WTC11 (cell line): Measurements from ENCODE around the gene DUSP2. TPM values are rescaled to one million over a fixed set of nuclear protein-coding genes. Genes with fewer than 3 reads are reported as not detected.

Experiments
- ATAC-seq: fragments of 200-7000 bp; cut with Tn5 transposase; 2 replicates; pipeline ENCODE4 v1.10.0; 2021; ENCODE audit warnings: mild to moderate bottlenecking, moderate library complexity
- CTCF ChIA-PET: fragments of 300-600 bp; sonication (Branson Sonifier 250); formaldehyde crosslinking; loops from one replicate; lab custom pipeline; 2021; ENCODE audit warnings: antibody characterized with exemption; lab: Charles Lee
- POLR2A ChIA-PET: fragments of 350-600 bp; sonication (Branson Sonifier 250); formaldehyde crosslinking; loops from one replicate; lab custom pipeline; 2021; ENCODE audit warnings: antibody characterized with exemption; lab: Charles Lee
- DNase-seq: peaks from one replicate; pipeline ENCODE4 v3.0.0; 2021; ENCODE audit warnings: low spot score
- H3K27ac Mint-ChIP-seq: 2 replicates; pipeline ENCODE4 v1.8.0; 2021; ENCODE audit warnings: mixed read lengths
- H3K27me3 Mint-ChIP-seq: 2 replicates; pipeline ENCODE4 v1.8.0; 2021; ENCODE audit warnings: low read depth, mild to moderate bottlenecking, moderate library complexity, mixed read lengths
- H3K36me3 Mint-ChIP-seq: 2 replicates; pipeline ENCODE4 v1.8.0; 2021; ENCODE audit warnings: mixed read lengths
- H3K4me1 Mint-ChIP-seq: 2 replicates; pipeline ENCODE4 v1.8.0; 2022; ENCODE audit warnings: mixed read lengths
- H3K4me3 Mint-ChIP-seq: 2 replicates; pipeline ENCODE4 v1.8.0; 2021; ENCODE audit warnings: mild to moderate bottlenecking, moderate library complexity, mixed read lengths
- H3K9me3 Mint-ChIP-seq: 2 replicates; pipeline ENCODE4 v1.8.0; 2021; ENCODE audit warnings: mixed read lengths
- AFF4 ChIP-seq: sonication (generic); formaldehyde crosslinking; IDR thresholded peaks from 2 replicates; pipeline ENCODE4 v1.8.1; 2023; ENCODE audit warnings: mild to moderate bottlenecking, missing genetic modification reagents, borderline replicate concordance
- ATF6 ChIP-seq: sonication (generic); formaldehyde crosslinking; IDR thresholded peaks from 2 replicates; pipeline ENCODE4 v1.8.1; 2023; ENCODE audit warnings: mild to moderate bottlenecking, missing genetic modification reagents
- E2F4 ChIP-seq: sonication (generic); formaldehyde crosslinking; IDR thresholded peaks from 2 replicates; pipeline ENCODE4 v1.8.1; 2022; ENCODE audit warnings: low read depth, mild to moderate bottlenecking, moderate library complexity, missing genetic modification reagents, borderline replicate concordance
- FOXP4 ChIP-seq: sonication (generic); formaldehyde crosslinking; IDR thresholded peaks from 2 replicates; pipeline ENCODE4 v1.8.0; 2022; ENCODE audit warnings: mild to moderate bottlenecking, missing genetic modification reagents
- MYBL2 ChIP-seq: sonication (generic); formaldehyde crosslinking; IDR thresholded peaks from 2 replicates; pipeline ENCODE4 v1.8.1; 2023; ENCODE audit warnings: mild to moderate bottlenecking, moderate library complexity, missing genetic modification reagents
- NR1H2 ChIP-seq: sonication (generic); formaldehyde crosslinking; IDR thresholded peaks from 2 replicates; pipeline ENCODE4 v1.9.0; 2021; ENCODE audit warnings: mild to moderate bottlenecking, moderate library complexity, missing genetic modification reagents
- PRDM15 ChIP-seq: sonication (generic); formaldehyde crosslinking; IDR thresholded peaks from 2 replicates; pipeline ENCODE4 v1.8.0; 2022; ENCODE audit warnings: missing genetic modification reagents
- PRRX2 ChIP-seq: fragments of 250-450 bp; sonication (Bioruptor Pico); IDR thresholded peaks from 2 replicates; pipeline ENCODE4 v1.8.0; 2021; ENCODE audit warnings: mild to moderate bottlenecking
- USF1 ChIP-seq: sonication (generic); formaldehyde crosslinking; IDR thresholded peaks from 2 replicates; pipeline ENCODE4 v1.8.0; 2022; ENCODE audit warnings: mild to moderate bottlenecking, missing genetic modification reagents
- ZNF121 ChIP-seq: sonication (generic); formaldehyde crosslinking; IDR thresholded peaks from 2 replicates; pipeline ENCODE4 v1.8.0; 2023; ENCODE audit warnings: missing genetic modification reagents
- ZSCAN18 ChIP-seq: fragments of 250-450 bp; sonication (Bioruptor Pico); IDR thresholded peaks from 2 replicates; pipeline ENCODE4 v2.1.2; 2022; ENCODE audit warnings: mild to moderate bottlenecking, moderate library complexity
- total RNA-seq: library from RNA; stranded (reverse); gene quantifications from 3 replicates; pipeline ENCODE4 v1.2.3, GENCODE V29; 2021

Gene DUSP2
- total RNA-seq, 1 experiment from 2014 or later = 4.7 TPM

GRCh38 chr2:96146881-96147592 is 1.8 kb upstream of the DUSP2 start:
- POLR2A ChIA-PET = no interaction called here
- no peak for ATAC-seq
- peaks cover 35% of the 10 kb centered on the region for H3K27me3 Mint-ChIP-seq
- H3K4me1 Mint-ChIP-seq = peaks cover 33% of the 10 kb centered on the region
- TF ChIP-seq FOXP4 (CRISPR knock-in tag) (no peak), ZSCAN18 (CRISPR knock-in tag) (no peak), PRDM15 (CRISPR knock-in tag) (no peak), PRRX2 (no peak), AFF4 (CRISPR knock-in tag) (no peak), ZNF121 (CRISPR knock-in tag) (no peak), E2F4 (CRISPR knock-in tag) (no peak), ATF6 (CRISPR knock-in tag) (no peak), USF1 (CRISPR knock-in tag) (no peak), NR1H2 (CRISPR knock-in tag) (no peak), MYBL2 (CRISPR knock-in tag) (no peak)
- TF ChIP-seq, all 79 proteins: peak for 0
- H3K36me3 Mint-ChIP-seq = no peaks in the 10 kb centered on the region
- H3K9me3 Mint-ChIP-seq = no peaks in the 10 kb centered on the region
- no peak overlapping the region for H3K27ac Mint-ChIP-seq
- DNase-seq = no peak
- CTCF ChIA-PET = interaction anchor here (1.3 to 4.9 kb wide), 7 partner anchors 8 to 124 kb away, joined by 3 to 33 read pairs (median 8); partner anchors contain the start of gene ASTL
- no peak overlapping the region for H3K4me3 Mint-ChIP-seq
